Stimulated activated CD4-positive, alpha-beta T cell treated with anti-CD3 and anti-CD28 coated beads, TNF-alpha, amount 100 ng/mL, for 4 hours (primary cell): Measurements from ENCODE around the gene B4GALT4.

Source experiments
- DNase-seq, 3 experiments: peaks; one replicate each; pipeline ENCODE4 v3.0.0-alpha.2; 2020; ENCODE audit warnings: low read depth in 3 of 3

The B4GALT4 gene

DNA sequence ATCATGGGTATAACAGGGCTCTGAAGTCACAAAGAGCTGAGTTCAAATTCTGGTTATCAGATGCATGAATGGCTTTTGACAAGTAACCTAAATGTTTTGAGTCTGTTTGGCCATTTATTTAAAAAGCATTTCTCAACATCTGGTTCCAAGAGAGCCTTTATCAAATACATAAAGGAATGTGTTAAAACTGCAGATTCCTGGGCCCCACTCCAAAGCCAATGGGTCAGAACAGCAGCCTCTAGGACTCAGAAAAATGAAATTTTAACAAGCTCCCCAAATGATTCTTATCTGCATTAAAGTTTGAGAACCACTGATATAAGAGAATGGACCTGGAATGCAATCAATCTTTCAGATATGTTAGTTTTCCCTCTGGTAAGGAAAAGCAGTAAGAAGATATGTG is 3.4 kb downstream of the B4GALT4 start:
- no peak for DNase-seq

GRCh38 chr3:119236756-119237155 is 3.9 kb downstream of the B4GALT4 start:
- no peak for DNase-seq

DNA sequence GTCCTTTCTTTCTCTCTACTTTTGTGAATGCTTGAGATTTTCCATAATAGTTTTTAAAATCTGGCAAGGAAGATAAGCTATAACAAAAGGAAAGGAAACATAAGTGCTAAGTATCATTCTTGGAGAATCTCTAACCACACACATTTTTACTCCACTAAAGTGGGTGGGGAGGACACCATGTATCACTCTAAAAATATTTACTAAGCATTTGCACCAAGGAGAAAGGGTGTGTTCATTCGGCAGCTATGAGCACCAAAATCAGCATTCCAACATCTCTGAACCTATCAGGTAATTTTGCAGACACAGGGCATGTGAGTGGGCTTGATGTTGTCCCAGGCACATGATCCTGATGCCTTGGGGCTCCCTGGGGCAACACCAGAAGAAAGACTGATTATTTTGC is 5.5 kb downstream of the B4GALT4 start:
- no peak for DNase-seq

DNA sequence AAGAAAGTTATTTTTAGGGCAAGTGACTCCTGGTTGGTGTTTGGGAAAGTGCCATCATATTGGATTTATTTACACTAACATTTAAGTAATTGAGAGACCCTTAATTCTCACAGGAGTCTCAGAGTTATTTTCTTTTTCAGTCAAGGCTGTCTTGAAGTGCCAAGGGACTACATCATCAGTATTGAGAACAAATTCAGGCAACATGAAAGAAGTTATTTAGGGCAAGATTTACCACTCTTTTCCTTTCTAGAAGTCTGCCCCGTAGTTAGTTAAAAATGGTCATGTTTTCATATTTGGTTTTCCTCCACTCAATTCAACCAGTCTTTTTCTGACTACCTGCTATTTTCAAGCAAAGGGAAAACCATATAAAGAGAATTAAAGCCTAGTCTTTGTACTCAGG is 6.1 kb downstream of the B4GALT4 start:
- DNase-seq: no peak

GRCh38 chr3:119230745-119231144 is 9.9 kb downstream of the B4GALT4 start:
- no peak for DNase-seq

GRCh38 chr3:119230071-119230470 is 10.6 kb downstream of the B4GALT4 start:
- no peak for DNase-seq

DNA sequence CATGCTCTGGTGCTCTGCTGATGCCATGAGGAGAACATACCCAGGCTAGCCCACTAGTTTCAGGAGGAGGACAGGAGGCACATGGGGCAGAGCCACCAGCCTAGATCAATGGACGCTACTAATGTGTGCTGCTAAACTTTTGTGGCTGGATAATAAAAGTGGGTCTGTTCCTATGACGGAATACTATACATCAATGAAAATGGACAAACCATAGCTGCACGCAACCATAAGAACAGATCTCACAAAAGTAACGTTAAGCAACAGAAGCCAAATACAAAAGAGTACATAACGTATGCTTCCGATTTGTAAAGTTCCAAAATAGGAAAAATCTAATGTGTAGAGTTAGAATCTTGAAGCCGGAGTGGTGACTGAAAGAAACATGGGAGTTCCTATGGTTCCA is 11.5 kb downstream of the B4GALT4 start:
- no peak for DNase-seq

GRCh38 chr3:119228373-119229145 is 12.1 kb downstream of the B4GALT4 start:
- DNase-seq: no peak

- no peak for DNase-seq
These were observed 13.4 kb downstream of the B4GALT4 start for GRCh38 chr3:119227070-119227850.

GRCh38 chr3:119225121-119225520 is 15.6 kb downstream of the B4GALT4 start:
- DNase-seq: no peak

GRCh38 chr3:119223511-119223910 is 17.2 kb downstream of the B4GALT4 start:
- no peak for DNase-seq

- DNase-seq: no peak
These were observed 18.3 kb downstream of the B4GALT4 start for GRCh38 chr3:119222391-119222790.

- DNase-seq: no peak
These were observed 18.8 kb downstream of the B4GALT4 start for GRCh38 chr3:119221779-119222320.

GRCh38 chr3:119220970-119221667 is 19.6 kb downstream of the B4GALT4 start:
- DNase-seq: no peak

DNA sequence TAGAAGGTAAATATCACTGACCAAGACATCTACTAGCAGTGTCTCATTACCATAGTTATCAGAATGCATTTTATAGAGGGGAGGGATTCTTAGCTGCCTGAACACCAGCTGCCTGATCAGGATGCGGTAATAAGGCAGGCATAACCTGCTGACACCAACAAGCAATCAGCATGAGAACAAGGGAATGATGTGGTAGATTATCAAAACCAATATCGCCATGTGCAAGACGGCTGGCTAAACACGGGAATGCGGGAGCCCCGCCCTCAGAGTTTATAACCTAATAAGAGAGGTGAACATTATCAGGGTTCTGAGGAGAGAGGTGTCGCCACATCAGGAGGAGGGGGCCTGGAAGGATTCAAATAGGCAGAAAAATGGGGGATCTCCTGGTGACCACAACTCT is 20.5 kb downstream of the B4GALT4 start:
- no peak for DNase-seq

- no peak for DNase-seq
These were observed 21.6 kb downstream of the B4GALT4 start for GRCh38 chr3:119219069-119219468.

DNA sequence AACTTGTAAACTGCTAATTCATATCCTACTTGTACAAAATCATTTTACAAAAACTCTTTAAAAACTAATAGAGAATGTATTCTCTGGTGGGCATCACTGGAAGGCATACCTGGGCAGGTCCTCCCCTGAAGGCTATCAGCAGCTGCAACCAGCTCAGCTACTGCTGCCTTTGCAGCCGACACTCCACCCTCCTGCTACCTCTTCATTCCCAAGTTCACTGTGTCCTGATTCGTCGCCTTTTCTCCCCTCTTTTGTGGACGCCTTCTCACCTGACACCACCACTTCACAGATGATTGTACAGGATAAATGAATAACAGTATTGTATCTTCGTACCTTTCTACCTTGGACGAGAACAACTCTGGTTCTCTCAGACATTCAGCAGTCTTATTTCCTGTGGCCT is 28.9 kb downstream of the B4GALT4 start:
- DNase-seq: no peak

DNA sequence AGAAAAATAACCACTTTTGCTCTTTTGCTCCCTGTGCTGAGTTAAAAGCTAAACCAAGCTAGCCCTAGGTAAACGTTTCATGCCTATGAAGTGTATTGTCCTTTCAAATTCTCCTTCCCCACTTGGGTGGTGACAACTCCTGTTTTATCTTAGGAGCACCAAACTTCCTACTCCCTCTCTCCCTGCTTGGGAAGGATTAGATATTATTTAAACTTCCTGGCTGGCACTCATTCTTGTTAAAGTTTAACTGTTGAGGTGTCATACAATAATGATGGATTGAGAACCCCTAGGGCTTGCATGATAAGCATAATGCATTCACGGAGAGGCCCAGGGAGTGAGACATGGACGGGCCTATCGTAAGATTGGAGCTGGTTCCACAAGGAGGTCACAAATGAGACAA is 29.5 kb downstream of the B4GALT4 start:
- no peak for DNase-seq

DNA sequence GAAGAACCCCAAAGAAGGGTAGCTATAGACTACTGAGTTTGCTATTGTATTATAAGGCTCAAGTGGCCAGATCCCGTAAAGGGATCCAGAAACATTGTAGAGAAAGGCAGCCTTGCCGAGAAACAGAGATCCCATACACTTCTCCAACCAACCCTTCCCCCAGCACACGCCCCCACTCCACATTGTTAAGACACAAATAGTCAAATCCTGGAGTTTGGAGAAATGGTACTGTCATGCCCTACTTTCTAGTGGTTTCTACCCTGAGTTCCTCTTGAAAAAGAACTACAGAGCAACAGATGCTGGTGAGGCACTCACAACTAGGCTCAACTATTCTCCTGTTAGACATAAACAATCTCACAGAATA is 33.2 kb downstream of the B4GALT4 start:
- DNase-seq: no peak

DNA sequence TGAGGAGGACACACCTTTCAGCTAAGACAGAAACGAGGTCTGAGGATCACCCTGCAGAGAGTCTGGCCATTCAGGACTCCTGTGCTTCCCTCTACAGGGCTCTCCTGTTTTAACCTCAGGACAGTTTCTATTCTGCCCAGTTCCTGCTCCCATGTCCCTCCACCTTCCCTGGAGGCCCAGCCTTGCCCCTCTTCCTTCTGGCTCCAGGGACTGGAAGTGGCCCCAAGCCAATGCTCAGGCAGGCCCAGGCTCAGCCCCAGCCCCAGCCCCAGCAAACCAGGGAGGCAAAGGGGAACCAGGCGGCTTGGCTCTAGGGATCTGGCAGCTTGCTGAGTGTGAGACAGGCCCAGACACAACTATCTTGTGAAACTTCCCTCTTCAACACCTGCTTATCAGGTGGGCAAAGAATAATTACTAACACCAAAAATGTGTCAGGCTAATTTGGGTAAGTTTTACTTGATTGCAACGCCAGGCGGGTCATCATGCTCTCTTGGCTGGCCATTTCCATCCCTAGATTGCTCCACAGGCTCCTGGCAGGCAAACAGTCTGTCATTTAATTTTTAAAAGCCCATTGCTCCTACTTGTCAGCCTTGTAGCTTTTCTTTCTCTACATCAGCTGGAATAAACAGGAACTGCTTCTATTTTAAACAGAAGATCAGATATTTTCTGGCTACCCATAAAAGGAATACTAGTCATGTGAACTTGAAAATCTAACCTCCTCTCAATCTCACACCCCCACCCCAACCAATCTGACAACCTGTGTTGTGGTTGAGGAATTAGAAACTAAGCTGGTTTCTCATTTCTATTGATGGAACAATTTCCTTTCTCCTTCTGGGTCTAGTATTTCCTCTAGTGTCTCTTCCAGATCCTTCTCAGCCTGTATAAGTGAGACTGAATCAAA is 33.8 kb downstream of the B4GALT4 start:
- DNase-seq: no peak

- no peak for DNase-seq
These were observed 35.0 kb downstream of the B4GALT4 start for GRCh38 chr3:119205685-119206084.
